ENCODE measurements around the gene UTS2.

UTS2 gene

GRCh38 chr1:7852804-7853683, at the start of gene UTS2:
TSS of gene UTS2 (minus strand) at chr1:7853065. CDS start at chr1:7853003, 62 bp downstream.
- no peak for DNase-seq (ENCODE audit: low spot score)

- no peak for DNase-seq (ENCODE audit: low spot score)
Measured at GRCh38 chr1:7899741-7900140, 46.9 kb upstream of the UTS2 start.

- DNase-seq (ENCODE audit: low spot score) = no peak
Measured at GRCh38 chr1:7898962-7899361, 46.1 kb upstream of the UTS2 start.

GRCh38 chr1:7896994-7897393, 44.1 kb upstream of the UTS2 start:
- DNase-seq (ENCODE audit: low spot score) = no peak

- DNase-seq (ENCODE audit: low spot score) = no peak
Measured at GRCh38 chr1:7893529-7894180, 40.8 kb upstream of the UTS2 start.

GRCh38 chr1:7891804-7892203, 38.9 kb upstream of the UTS2 start:
- no peak for DNase-seq (ENCODE audit: low spot score)

GRCh38 chr1:7890853-7891252, 38.0 kb upstream of the UTS2 start:
- DNase-seq (ENCODE audit: low spot score) = no peak

- DNase-seq (ENCODE audit: low spot score) = no peak
Measured at GRCh38 chr1:7888248-7889081, 35.6 kb upstream of the UTS2 start.

GRCh38 chr1:7886405-7886745, 33.5 kb upstream of the UTS2 start:
- DNase-seq (ENCODE audit: low spot score) = no peak

- peak; percentile 24 for DNase-seq (ENCODE audit: low spot score)
Measured at GRCh38 chr1:7885513-7886404, 32.9 kb upstream of the UTS2 start.

GRCh38 chr1:7884757-7885156, 31.9 kb upstream of the UTS2 start:
- no peak for DNase-seq (ENCODE audit: low spot score)

GRCh38 chr1:7879228-7879627, 26.4 kb upstream of the UTS2 start:
- DNase-seq (ENCODE audit: low spot score) = no peak

- no peak for DNase-seq (ENCODE audit: low spot score)
Measured at GRCh38 chr1:7878027-7878426, 25.2 kb upstream of the UTS2 start.

- DNase-seq (ENCODE audit: low spot score) = no peak
Measured at GRCh38 chr1:7873801-7874795, 21.2 kb upstream of the UTS2 start.

- DNase-seq (ENCODE audit: low spot score) = no peak
Measured at GRCh38 chr1:7871136-7871535, 18.3 kb upstream of the UTS2 start.

GRCh38 chr1:7869136-7869920, 16.5 kb upstream of the UTS2 start:
- no peak for DNase-seq (ENCODE audit: low spot score)

- no peak for DNase-seq (ENCODE audit: low spot score)
Measured at GRCh38 chr1:7868070-7868780, 15.4 kb upstream of the UTS2 start.

- DNase-seq (ENCODE audit: low spot score) = no peak
Measured at GRCh38 chr1:7865978-7866377, 13.1 kb upstream of the UTS2 start.

- no peak for DNase-seq (ENCODE audit: low spot score)
Measured at GRCh38 chr1:7863756-7864328, 11.0 kb upstream of the UTS2 start.
